Mucosa of descending colon (tissue), 3 donors: ENCODE results near the gene PLEKHA4. TPM values are rescaled to one million over a fixed set of nuclear protein-coding genes. Genes with fewer than 3 reads are reported as not detected.
"Not testable (repeated sequence)": the region's sequence is repeated elsewhere in the genome, so short reads cannot be mapped to it uniquely, and the experiment has no call there.

Experiments
- ATAC-seq: fragments of 200-7000 bp; cut with Tn5 transposase; one replicate; pipeline ENCODE4 v1.9.1; 2020; ENCODE audit warnings: mild to moderate bottlenecking, moderate library complexity
- DNase-seq, 3 donors: peaks; one replicate each; pipeline ENCODE4 v3.0.0-alpha.2; 2020
- H3K36me3 ChIP-seq: fragments of 200-600 bp; one replicate; pipeline ENCODE4 v1.8.0; 2021; ENCODE audit warnings: low read depth, mild to moderate bottlenecking
- H3K4me1 ChIP-seq: fragments of 200-600 bp; one replicate; pipeline ENCODE4 v1.8.0; 2021; ENCODE audit warnings: low read depth, mild to moderate bottlenecking
- H3K4me3 ChIP-seq: fragments of 200-600 bp; one replicate; pipeline ENCODE4 v1.8.0; 2021; ENCODE audit warnings: mild to moderate bottlenecking
- H3K9me3 ChIP-seq: fragments of 200-600 bp; one replicate; pipeline ENCODE4 v1.8.0; 2021; ENCODE audit warnings: mild to moderate bottlenecking
- CTCF ChIP-seq: fragments of 200-600 bp; IDR thresholded peaks from one replicate; pipeline ENCODE4 v1.8.0; 2022; ENCODE audit warnings: antibody characterized with exemption, mild to moderate bottlenecking
- intact Hi-C, 2 donors: fragments of 100-400 bp; cut with DNase I in 1 of 2; cut with micrococcal nuclease in 1 of 2; formaldehyde crosslinking; loops; one replicate each; pipeline versions ENCODE4 v1.11.0 to v1.11.1; 2022; cut with DNase I, micrococcal nuclease
- total RNA-seq, 3 donors: library from RNA; stranded (reverse); fragmentation: NEBNext Ultra II Directional in 2 of 3; extraction: Animal tissue kit (Norgen Biotek cat#: 25700) in 2 of 3; gene quantifications; one replicate each; pipeline versions ENCODE4 v1.2.1 to v1.2.4, GENCODE V29; 2021 to 2023
- donor health status: DM: no; HTN: no; CAD: no; lungs with moderate emphysema.
- donor health status: DM: no; HTN: no; CAD: no.
- donor health status: DM: no; HTN: yes; CAD: no.

The PLEKHA4 gene
- total RNA-seq, 3 donors from 2014 or later = 4.6 to 30.2 (median 21.5) TPM

- peak; percentile 20 for ATAC-seq
- H3K4me3 ChIP-seq = peak overlapping the region; percentile 49
- peak in 1 of 3 donors; percentile 67 for DNase-seq
- H3K9me3 ChIP-seq = no peaks in the 10 kb centered on the region
- TF ChIP-seq CTCF = no peak
- peaks cover 7% of the 10 kb centered on the region for H3K4me1 ChIP-seq
- intact Hi-C loops = no loop called here
- no peaks in the 10 kb centered on the region for H3K36me3 ChIP-seq
Observed at GRCh38 chr19:48900477-48901406, 32.3 kb upstream of the PLEKHA4 start.

- no peaks in the 10 kb centered on the region for H3K9me3 ChIP-seq
- no peaks in the 10 kb centered on the region for H3K36me3 ChIP-seq
- H3K4me1 ChIP-seq = peaks cover 7% of the 10 kb centered on the region
- peak; percentile 99 for DNase-seq
- intact Hi-C loops = no loop called here
- peak within 1 kb of the TSS; percentile 49 for H3K4me3 ChIP-seq
- peak; percentile 99 for ATAC-seq
- TF ChIP-seq CTCF = no peak
Observed at GRCh38 chr19:48899781-48900476, 31.5 kb upstream of the PLEKHA4 start, which contains the start of gene NUCB1. Gene NUCB1, plus strand, starts transcription at chr19:48900312. Its CDS starts 485 bp downstream, at chr19:48900797.

- ATAC-seq, H3K4me1 ChIP-seq, DNase-seq, H3K4me3 ChIP-seq, intact Hi-C loops, H3K9me3 ChIP-seq, H3K36me3 ChIP-seq: not testable (repeated sequence)
Observed at GRCh38 chr19:48899386-48899749, 31.0 kb upstream of the PLEKHA4 start.

GRCh38 chr19:48897181-48897580 lies 28.8 kb upstream of the PLEKHA4 start:
- no peak for ATAC-seq
- intact Hi-C loops = no loop called here
- TF ChIP-seq CTCF = no peak
- no peaks in the 10 kb centered on the region for H3K36me3 ChIP-seq
- H3K4me3 ChIP-seq = no peak overlapping the region
- peaks cover 7% of the 10 kb centered on the region for H3K4me1 ChIP-seq
- H3K9me3 ChIP-seq = no peaks in the 10 kb centered on the region
- no peak for DNase-seq

- peak; percentile 59 to 75 (median 67) for DNase-seq
- H3K4me3 ChIP-seq = no peak overlapping the region
- H3K4me1 ChIP-seq = peaks cover 4% of the 10 kb centered on the region
- no peak for TF ChIP-seq CTCF
- H3K9me3 ChIP-seq = no peaks in the 10 kb centered on the region
- no peaks in the 10 kb centered on the region for H3K36me3 ChIP-seq
- peak; percentile 16 for ATAC-seq
- intact Hi-C loops = no loop called here
Observed at GRCh38 chr19:48896191-48896720, 27.8 kb upstream of the PLEKHA4 start.

- intact Hi-C loops = no loop called here
Observed at GRCh38 chr19:48895226-48895625, 26.8 kb upstream of the PLEKHA4 start.

More at GRCh38 chr19:48895226-48895625, 26.8 kb upstream of the PLEKHA4 start:
- no peak for TF ChIP-seq CTCF
- no peak overlapping the region for H3K4me3 ChIP-seq
- ATAC-seq = no peak
- no peak for DNase-seq
- no peaks in the 10 kb centered on the region for H3K9me3 ChIP-seq
- H3K36me3 ChIP-seq = no peaks in the 10 kb centered on the region
- H3K4me1 ChIP-seq = peaks cover 4% of the 10 kb centered on the region
